Epidermal melanocyte (primary cell): Measurements from ENCODE around the gene ARMH4.

Experiments
- DNase-seq: peaks from one replicate; pipeline ENCODE4 v3.0.0; 2011; ENCODE audit warnings: low spot score; ENCODE audit not compliant: insufficient read length

The ARMH4 gene

GRCh38 chr14:57963071-57963470 is 188.9 kb downstream of the ARMH4 start:
- DNase-seq = no peak

- no peak for DNase-seq
Measured at GRCh38 chr14:57962325-57963035, 189.5 kb downstream of the ARMH4 start.

- DNase-seq = no peak
Measured at GRCh38 chr14:57961786-57962060, 190.3 kb downstream of the ARMH4 start.

- DNase-seq = no peak
Measured at GRCh38 chr14:57960946-57961785, 190.8 kb downstream of the ARMH4 start.

- DNase-seq = no peak
Measured at GRCh38 chr14:57957441-57957840, 194.6 kb downstream of the ARMH4 start.
